Measurements from ENCODE around the gene ADGRL3. TPM values are rescaled to one million over a fixed set of nuclear protein-coding genes. Genes with fewer than 3 reads are reported as not detected.

ADGRL3 gene
- total RNA-seq, 1 donor from 2014 or later, result 93.6 TPM

DNA sequence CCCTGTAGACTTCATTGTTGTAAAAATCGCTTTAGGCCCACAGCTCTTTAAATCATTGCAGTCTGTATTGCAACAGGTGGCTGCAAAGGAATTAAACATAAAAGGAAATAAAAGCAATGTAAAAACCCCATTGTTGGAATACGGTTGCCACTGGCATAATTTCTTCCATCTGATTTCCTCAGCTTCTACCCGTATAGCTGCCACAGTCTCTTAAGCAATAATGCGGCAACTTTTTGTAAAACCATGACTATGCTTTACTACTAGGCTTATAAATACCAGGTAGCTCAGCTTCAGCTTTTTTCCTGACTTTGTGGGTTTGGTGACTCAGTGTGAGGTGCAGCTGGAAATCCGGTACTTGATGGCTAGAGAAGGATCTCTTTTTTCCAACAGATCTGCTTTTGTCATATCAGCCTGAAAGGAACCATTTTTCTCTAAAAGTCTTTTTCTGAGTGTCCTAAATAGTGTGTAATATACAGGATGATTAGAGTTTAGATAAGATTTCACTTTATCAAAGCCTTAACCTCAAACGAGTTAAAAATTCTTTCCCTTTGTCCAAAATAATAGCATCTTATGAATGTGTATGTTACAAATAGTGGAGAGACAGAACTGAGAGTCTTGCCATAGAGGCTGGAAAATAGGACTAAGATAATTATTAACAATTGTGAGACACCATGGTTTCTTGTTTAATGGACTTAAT lies 268.0 kb downstream of the ADGRL3 start:
- no peak overlapping the region for H3K27ac ChIP-seq
- Mint-ChIP-seq H3K4me3 (no peak overlapping the region), H3K27me3 (ENCODE audit: insufficient read depth, low read depth) (no peaks in the 10 kb centered on the region), H3K4me1 (peaks cover 21% of the 10 kb centered on the region), H3K36me3 (no peaks in the 10 kb centered on the region), H3K27ac (peak overlapping the region; percentile 77), H3K9me3 (no peaks in the 10 kb centered on the region)
- no peaks in the 10 kb centered on the region for H3K27me3 ChIP-seq
- H4K20me1 ChIP-seq (ENCODE audit: low read depth), result peaks cover 11% of the 10 kb centered on the region
- no peak overlapping the region for H3K4me2 ChIP-seq
- no peaks in the 10 kb centered on the region for H3F3A ChIP-seq (ENCODE audit: low read depth)
- H3K4me3 ChIP-seq, result no peak overlapping the region
- DNase-seq (ENCODE audit: low spot score), result no peak
- TF ChIP-seq EZH2phosphoT487 (IDR thresholded peaks at IDR 0.05) (no peak), EZH2 (IDR thresholded peaks at IDR 0.05) (no peak)
- TF ChIP-seq, protein P1, sequence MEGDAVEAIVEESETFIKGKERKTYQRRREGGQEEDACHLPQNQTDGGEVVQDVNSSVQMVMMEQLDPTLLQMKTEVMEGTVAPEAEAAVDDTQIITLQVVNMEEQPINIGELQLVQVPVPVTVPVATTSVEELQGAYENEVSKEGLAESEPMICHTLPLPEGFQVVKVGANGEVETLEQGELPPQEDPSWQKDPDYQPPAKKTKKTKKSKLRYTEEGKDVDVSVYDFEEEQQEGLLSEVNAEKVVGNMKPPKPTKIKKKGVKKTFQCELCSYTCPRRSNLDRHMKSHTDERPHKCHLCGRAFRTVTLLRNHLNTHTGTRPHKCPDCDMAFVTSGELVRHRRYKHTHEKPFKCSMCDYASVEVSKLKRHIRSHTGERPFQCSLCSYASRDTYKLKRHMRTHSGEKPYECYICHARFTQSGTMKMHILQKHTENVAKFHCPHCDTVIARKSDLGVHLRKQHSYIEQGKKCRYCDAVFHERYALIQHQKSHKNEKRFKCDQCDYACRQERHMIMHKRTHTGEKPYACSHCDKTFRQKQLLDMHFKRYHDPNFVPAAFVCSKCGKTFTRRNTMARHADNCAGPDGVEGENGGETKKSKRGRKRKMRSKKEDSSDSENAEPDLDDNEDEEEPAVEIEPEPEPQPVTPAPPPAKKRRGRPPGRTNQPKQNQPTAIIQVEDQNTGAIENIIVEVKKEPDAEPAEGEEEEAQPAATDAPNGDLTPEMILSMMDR (IDR thresholded peaks at IDR 0.05), result no peak
- H3K4me1 ChIP-seq, result peaks cover 6% of the 10 kb centered on the region
- no peak overlapping the region for H2AFZ ChIP-seq (replicated peaks)
- no peaks in the 10 kb centered on the region for H3K79me2 ChIP-seq (ENCODE audit: low read depth)
- no peak overlapping the region for H3K9ac ChIP-seq
- H3K9me3 ChIP-seq (ENCODE audit: low read depth), result no peaks in the 10 kb centered on the region
- H3K36me3 ChIP-seq, result no peaks in the 10 kb centered on the region

DNA sequence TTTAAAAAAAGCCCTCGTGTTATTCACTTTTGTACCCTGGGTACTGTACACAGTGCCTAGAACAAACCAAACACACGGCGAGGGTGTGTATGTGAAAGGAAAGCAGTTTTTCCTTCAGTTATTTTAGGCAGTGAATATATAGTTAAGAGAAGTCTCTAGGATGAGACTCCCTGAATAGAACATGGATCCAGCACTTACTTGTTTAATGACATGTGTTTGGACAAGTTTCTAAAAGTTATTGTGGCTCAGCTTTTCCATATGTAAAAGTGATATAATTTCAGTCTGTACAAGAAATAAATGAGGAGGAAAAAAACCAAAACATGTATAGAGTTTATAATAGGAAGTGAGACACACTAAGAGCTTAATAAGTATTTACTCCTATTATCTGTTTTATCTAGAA lies 273.2 kb downstream of the ADGRL3 start:
- Mint-ChIP-seq H3K4me3 (no peak overlapping the region), H3K36me3 (no peaks in the 10 kb centered on the region), H3K4me1 (peaks cover 18% of the 10 kb centered on the region), H3K27ac (no peak overlapping the region), H3K9me3 (no peaks in the 10 kb centered on the region), H3K27me3 (ENCODE audit: insufficient read depth, low read depth) (no peaks in the 10 kb centered on the region)
- no peak overlapping the region for H2AFZ ChIP-seq (replicated peaks)
- H3K9me3 ChIP-seq (ENCODE audit: low read depth), result no peaks in the 10 kb centered on the region
- TF ChIP-seq EZH2 (IDR thresholded peaks at IDR 0.05) (no peak), EZH2phosphoT487 (IDR thresholded peaks at IDR 0.05) (no peak)
- TF ChIP-seq, protein P1 (IDR thresholded peaks at IDR 0.05), result no peak
- H4K20me1 ChIP-seq (ENCODE audit: low read depth), result no peaks in the 10 kb centered on the region
- no peak overlapping the region for H3K27ac ChIP-seq
- H3K9ac ChIP-seq, result no peak overlapping the region
- peaks cover 8% of the 10 kb centered on the region for H3K79me2 ChIP-seq (ENCODE audit: low read depth)
- no peaks in the 10 kb centered on the region for H3F3A ChIP-seq (ENCODE audit: low read depth)
- H3K4me1 ChIP-seq, result no peaks in the 10 kb centered on the region
- H3K36me3 ChIP-seq, result no peaks in the 10 kb centered on the region
- H3K27me3 ChIP-seq, result no peaks in the 10 kb centered on the region
- DNase-seq (ENCODE audit: low spot score), result no peak
- no peak overlapping the region for H3K4me3 ChIP-seq
- no peak overlapping the region for H3K4me2 ChIP-seq

DNA sequence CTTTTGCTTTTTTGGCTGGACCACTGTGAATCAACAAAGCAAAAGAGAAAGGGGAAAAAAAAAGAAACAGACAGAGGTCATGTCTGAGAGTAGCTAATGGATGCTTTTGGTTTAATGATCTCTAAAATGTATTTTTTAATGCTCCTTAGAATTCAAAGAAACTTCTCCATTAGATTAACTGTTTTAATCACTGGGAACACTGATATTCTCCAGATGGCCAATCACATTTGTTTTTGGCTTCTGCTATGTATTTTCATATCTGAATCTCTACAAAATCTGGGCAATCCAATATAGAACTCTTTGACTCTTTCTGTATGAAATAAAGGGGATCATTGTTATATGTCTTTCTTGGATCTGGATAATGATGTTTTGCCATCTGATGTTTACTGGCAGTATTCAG lies 278.2 kb downstream of the ADGRL3 start:
- H3F3A ChIP-seq (ENCODE audit: low read depth), result no peaks in the 10 kb centered on the region
- Mint-ChIP-seq H3K4me3 (no peak overlapping the region), H3K9me3 (no peaks in the 10 kb centered on the region), H3K4me1 (peaks cover 6% of the 10 kb centered on the region), H3K27me3 (ENCODE audit: insufficient read depth, low read depth) (no peaks in the 10 kb centered on the region), H3K27ac (no peak overlapping the region), H3K36me3 (no peaks in the 10 kb centered on the region)
- H3K9me3 ChIP-seq (ENCODE audit: low read depth), result no peaks in the 10 kb centered on the region
- no peaks in the 10 kb centered on the region for H3K36me3 ChIP-seq
- H2AFZ ChIP-seq (replicated peaks), result no peak overlapping the region
- H3K4me2 ChIP-seq, result no peak overlapping the region
- DNase-seq (ENCODE audit: low spot score), result no peak
- no peak overlapping the region for H3K27ac ChIP-seq
- H3K9ac ChIP-seq, result no peak overlapping the region
- no peaks in the 10 kb centered on the region for H3K27me3 ChIP-seq
- no peaks in the 10 kb centered on the region for H4K20me1 ChIP-seq (ENCODE audit: low read depth)
- H3K79me2 ChIP-seq (ENCODE audit: low read depth), result peaks cover 8% of the 10 kb centered on the region
- TF ChIP-seq EZH2phosphoT487 (IDR thresholded peaks at IDR 0.05), result no peak
- TF ChIP-seq, protein P1 (IDR thresholded peaks at IDR 0.05), result no peak
- no peak for TF ChIP-seq EZH2 (IDR thresholded peaks at IDR 0.05)
- no peaks in the 10 kb centered on the region for H3K4me1 ChIP-seq
- H3K4me3 ChIP-seq, result no peak overlapping the region

Data from neural progenitor cell (in vitro differentiated cells).